Measurements from ENCODE around the gene MARCHF10.
"Not testable (repeated sequence)": the region's sequence is repeated elsewhere in the genome, so short reads cannot be mapped to it uniquely, and the experiment has no call there.

Gene MARCHF10, protein sequence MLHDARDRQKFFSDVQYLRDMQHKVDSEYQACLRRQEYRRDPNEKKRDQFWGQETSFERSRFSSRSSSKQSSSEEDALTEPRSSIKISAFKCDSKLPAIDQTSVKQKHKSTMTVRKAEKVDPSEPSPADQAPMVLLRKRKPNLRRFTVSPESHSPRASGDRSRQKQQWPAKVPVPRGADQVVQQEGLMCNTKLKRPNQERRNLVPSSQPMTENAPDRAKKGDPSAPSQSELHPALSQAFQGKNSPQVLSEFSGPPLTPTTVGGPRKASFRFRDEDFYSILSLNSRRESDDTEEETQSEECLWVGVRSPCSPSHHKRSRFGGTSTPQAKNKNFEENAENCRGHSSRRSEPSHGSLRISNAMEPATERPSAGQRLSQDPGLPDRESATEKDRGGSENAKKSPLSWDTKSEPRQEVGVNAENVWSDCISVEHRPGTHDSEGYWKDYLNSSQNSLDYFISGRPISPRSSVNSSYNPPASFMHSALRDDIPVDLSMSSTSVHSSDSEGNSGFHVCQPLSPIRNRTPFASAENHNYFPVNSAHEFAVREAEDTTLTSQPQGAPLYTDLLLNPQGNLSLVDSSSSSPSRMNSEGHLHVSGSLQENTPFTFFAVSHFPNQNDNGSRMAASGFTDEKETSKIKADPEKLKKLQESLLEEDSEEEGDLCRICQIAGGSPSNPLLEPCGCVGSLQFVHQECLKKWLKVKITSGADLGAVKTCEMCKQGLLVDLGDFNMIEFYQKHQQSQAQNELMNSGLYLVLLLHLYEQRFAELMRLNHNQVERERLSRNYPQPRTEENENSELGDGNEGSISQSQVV

DNA sequence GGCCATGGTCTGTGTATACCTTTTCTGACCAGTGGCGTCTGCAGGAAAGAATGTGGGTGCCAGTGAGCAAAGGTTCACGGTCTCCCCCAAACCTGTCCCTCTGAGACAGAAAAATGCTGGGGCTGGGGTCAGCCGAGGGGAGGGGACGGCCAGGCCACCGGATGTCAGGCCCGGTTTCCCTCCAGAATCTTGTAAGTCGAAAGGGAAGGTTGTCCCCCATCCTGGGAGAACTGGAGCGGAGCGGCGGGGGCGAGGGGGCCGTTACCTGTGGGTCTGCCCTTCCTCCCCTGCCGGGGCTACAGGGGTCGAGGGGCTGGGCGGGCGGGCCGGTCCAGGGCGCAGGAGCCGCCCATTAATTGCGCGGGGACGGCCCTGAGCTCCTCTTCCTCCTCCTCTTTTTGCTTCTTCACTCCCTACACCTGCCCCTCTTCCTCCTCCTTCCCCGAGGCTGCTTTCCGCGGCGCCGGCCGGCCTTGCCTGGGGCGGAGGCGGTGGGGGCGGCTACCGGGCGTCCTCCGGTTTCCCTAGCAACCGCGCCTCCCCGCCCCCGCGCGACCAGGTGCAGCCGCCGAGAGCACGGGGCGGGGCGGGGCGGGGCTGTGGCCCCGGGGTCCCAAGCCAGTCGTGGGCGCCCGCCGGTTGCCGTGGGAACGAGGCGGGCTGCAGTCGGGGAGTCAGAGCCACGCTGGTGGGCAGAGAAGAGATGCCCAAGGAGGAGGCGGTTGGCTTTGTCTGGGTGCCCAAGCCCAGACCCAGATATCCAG is at the start of gene MARCHF10:
Gene MARCHF10, minus strand, starts transcription at position 503 of the 764 bp plus-strand sequence. CDS start 6,579 bp downstream, outside the sequence.
- DNase-seq = peak; percentile 42

DNA sequence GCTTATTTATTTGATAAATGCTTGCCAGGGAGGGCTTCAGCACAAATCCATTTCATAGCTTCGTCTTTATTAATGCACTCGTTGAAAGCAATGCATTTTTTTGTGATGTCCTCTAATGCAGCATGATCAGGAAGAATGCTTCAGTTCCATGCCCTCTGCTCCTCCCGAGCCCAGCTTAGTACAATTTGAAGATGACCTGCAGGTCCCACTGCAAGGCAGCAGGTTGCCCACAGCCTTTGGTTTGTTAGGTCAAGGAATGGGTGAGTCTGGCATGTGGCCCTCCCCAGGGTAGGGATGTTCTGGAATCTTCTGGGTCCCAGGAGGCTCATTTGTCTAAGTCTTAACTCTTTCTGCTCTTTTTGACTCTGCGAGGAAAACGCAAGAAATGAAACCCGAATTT is 49.4 kb upstream of the MARCHF10 start:
- DNase-seq = no peak

DNA sequence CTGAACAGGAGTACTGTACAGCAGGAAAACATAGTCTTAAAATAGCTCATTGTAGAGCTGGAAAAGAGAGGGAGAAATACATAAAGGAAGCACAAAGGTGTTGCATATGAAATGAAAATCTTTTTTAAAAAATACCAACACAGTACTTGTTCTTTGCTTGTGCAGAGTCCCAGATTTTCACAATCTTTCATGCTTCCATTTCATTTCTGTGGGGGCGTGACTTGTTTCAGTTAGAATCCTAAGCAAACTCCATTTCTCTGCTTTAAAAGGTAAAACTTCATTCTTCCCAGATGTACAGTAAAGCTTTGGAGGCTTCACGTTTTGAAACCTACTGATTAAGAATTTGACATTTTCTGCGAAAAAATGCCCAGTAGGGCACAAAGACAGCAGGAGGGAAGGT is 48.5 kb upstream of the MARCHF10 start:
- no peak for DNase-seq

DNA sequence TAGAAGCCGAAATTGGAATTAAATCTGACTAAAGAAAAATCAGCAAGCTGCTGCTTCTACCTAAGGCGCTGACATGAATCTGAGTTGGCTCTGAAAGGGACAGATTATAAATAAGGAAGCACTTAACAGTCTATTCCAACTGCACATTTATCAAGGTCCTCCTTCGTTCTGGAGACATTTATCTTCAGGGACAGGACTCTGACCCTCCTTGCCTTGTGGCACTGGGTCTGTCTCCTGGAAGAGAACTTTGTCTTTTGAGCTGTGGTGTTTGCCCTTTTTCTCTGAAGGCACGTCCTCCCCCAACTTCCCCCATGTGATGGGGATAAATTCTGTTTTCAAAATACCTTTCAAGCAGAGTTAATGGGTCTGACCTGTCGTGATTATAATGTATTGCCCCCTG is 47.0 kb upstream of the MARCHF10 start:
- DNase-seq = no peak

DNA sequence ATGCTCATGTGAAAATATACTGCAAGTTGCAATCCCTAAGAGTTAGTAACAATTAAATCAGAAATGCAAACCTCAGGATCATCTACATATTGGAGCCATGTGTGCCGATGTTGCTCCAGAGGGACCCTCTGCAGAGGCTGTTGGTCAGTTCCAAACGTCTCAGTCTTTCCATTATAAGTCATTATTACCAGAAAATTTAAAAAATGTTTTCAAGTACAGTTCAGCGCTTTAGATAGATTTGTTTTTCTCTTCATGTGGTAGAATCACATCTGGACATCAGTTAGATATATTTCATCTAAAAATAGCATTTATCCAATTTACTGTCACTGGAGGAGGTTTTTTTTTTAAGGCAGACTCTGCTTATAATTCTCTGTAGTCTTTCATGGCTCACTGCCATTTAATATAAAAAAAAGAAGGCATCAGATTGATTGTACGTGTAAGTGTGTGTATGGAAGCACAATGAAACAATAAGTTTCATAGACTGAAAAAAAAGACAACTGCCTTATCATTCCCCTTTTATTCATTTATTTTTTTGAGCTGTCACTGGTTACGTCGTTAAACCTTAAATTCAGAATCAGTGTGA is 46.1 kb upstream of the MARCHF10 start:
- no peak for DNase-seq

DNA sequence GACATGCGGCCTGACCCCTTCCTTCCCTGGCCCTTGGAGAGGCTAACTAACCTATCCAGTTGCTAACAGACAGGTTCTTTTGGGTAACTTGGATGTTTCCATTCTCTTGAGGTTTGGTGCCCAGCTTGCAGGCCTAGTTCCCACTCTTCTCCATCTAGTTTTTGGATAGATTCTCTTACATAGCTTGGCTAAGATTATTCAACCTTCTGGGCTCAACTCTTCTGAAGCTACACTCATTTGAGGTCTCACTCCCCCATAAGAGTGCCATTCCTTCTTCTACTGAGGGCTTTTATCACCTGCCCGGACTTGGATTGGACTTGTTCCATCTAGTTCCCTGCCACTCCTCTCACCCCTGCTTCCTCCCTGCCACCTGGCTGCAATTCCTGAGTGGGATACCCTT is 44.1 kb upstream of the MARCHF10 start:
- DNase-seq = no peak

DNA sequence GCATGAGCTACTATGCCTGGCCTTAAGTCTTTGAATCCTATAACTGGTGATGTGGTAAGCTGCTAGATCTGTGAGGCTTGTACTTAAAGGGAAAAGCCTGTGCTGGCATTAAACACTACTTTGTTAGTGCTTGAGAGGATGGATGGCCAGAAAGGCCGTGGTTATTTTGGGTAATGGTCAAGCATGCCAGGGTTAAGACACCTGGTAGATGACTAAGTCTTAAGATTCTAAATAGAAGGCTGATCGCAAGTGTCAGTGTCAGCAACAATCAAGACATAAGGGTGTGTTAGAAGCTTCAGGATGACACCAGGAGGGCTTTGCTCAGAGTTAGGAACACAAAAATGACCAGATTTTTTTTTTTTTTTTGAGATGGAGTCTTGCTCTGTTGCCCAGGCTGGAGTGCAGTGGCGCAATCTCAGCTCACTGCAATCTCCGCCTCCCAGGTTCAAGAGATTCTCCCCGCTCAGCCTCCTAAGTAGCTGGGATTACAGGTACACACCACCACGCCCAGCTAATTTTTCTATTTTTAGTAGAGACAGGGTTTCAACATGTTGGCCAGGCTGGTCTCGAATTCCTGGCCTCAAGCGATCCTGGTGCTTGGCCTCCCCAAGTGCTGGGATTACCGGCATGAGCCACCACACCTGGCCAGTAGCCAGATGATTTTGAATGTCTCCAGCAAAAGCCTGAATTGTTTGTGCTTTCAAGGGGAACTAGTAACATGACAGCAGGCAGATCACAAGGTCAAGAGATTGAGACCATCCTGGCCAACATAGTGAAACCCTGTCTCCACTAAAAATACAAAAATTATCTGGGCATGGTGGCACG is 41.7 kb upstream of the MARCHF10 start:
- DNase-seq = not testable (repeated sequence)

DNA sequence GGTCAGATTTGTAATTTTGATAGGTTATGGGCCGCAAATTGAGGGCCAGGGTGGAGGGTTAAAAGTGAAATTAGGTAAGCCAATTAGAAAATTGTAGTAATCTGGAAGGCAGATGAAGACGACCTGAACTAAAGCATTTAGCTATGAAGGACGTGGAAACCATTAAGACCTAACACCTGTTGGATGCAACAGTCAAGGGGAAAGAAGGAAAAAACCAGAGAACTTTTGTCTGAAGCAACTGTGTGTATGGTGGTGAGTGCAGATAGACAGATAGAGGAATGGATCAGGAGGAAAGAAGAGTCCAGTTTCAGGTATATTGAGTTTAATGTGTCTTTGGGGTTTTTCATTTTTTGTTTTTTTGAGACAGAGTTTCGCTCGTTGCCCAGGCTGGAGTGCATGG is 40.2 kb upstream of the MARCHF10 start:
- no peak for DNase-seq

DNA sequence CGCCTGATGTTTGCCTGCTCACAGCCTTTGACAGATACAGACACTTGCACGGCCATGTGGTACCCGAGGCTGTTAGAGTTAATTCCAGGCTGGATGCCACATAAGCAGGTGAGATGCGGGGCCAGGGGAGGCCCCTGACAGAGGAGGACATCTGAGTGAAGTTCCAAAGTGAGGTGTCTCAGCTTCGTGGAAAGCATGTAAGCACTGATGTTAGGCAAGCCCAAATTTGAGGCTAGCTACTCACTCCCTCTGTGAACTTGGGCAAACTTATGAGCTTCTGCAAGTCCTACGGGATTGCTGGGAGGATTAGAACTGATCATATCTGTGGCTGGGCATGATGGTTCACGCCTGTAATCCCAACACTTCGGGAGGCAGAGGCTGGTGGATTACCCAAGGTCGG is 39.3 kb upstream of the MARCHF10 start:
- no peak for DNase-seq

DNA sequence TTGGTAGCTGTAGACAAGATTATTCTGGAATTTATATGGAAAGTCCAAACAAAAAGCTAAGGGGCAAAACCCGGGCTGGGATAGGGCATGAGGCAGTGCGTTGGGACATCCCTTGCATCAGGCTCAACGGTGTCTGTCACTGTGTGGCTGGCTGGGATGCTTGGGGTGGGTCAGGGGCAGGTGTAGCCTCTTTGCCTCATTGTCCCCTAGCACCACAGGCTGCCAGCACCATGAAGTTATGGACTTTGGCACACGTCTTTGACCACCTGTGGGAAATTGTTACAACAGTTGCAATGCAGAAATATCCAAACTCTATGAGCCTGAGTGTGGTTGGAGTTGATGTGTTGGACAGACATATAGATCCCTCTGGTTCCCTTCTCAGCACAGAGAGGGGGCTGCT is 32.8 kb upstream of the MARCHF10 start:
- DNase-seq = no peak

DNA sequence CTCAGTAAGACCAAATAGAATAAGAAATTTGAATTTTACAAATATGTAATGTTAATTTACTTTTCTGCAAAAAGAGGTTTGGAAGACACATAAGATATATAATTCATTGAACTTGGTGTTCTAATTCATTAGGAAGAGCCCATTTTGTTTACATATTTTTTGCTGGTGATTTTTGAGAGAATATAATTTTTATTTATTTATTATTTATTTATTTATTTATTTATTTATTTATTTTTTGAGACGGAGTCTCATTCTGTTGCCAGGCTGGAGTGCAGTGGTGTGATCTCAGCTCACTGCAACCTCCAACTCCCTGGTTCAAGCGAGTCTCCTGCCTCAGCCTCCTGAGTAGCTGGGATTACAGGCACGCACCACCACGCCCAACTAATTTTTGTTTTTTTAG is 25.7 kb upstream of the MARCHF10 start:
- not testable (repeated sequence) for DNase-seq

DNA sequence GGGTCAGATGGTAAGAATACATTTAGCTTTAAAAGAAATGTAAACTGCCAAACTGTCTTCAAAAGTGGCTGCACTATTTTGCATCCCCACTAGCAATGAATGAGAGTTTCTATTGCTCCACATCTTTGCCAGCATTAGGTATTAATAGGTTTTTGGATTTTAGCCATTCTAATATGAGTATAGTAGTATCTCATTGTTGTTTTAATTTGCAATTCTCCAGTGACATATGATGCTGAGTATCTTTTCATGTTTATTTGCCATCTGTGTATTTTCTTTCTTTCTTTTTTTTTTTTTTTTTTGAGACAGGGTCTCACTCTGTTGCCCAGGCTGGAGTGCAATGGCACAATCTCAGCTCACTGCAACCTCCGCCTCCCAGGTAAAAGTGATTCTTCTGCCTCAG is 24.3 kb upstream of the MARCHF10 start:
- DNase-seq = no peak

DNA sequence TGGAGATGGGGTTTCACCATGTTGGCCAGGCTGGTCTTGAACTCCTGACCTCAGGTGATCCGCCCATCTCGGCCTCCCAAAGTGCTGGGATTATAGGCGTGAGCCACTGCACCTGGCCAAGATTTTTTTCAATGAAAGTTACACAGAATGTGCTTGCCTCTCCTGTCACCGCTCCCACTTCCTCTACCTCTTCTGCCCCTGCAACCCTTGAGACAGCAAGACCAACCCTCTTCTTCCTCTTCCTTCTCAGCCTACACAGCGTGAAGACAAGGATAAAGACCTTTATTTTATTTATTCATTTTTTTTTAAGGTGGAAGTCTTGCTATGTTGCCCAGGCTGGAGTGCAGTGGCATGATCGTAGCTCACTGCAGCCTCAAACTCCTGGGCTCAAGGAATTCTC is 23.0 kb upstream of the MARCHF10 start:
- DNase-seq = not testable (repeated sequence)

DNA sequence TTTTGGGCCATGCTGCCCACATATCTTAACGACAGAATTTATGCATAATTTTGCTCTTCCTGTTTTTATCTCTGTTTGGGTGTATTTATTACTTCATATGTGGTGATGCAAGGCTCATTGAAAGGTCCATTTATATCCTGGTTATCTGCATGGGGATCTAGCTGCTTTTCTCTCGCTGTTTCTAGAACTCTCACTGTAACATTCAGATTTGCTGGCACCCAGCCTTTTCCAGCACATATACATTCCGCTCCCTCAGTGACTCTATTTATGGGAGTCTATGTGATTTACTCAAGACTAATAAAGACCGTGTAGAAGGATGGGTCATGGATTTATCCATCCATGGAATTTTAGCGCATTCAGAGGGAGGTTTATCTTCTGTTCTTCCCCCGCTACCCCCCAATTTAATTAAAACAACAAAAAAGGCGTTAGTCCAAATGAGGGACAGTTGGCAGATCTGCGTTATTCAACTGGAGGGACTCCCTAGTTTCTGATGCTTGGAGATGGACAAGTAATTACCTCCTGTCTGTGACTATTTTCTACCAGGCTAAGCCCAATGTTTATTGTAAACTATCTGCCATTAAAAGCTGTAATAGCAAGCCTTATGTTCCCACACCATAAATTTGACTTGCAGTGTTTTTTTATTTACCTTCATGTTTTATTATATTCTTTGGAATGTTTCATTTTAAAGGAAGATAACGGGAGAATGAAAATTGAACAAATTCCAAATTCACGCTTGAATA is 19.8 kb upstream of the MARCHF10 start:
- no peak for DNase-seq

DNA sequence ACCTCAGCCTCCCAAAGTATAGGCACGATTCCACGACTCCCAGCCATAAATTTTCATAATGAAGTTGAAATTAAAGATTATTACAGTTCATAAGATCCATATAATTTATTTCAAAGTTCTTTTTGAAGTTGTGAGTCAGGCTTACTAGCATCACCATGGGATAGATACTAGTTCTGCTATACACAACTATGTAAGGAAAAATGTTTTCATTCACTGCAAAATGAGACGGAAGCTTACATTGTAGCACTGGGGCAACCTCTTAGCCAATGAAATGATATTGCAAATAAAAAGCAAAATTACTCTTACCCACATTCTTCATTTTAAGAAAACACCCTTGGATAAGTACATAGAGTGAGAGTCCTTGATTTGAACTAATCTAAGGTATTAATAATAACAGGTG is 18.8 kb upstream of the MARCHF10 start:
- no peak for DNase-seq

DNA sequence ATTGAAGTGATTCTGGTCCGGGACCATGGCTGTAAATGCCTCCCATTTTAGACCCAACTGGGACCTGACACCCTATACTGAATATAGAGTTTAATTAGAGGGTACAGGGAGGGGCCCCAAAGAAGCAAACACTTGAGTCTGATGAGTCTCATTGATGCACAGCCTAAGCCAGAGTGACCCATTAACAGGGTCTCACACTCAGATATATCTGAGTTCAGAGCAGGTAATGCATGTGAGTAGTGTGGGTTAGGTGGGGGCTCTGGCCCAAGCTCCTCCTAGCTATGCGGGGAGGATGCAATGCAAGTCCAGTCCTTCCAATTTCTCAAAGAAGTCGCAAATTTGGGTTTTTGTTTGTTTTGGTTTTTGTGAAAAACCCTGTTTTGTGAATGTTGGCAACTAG is 17.1 kb upstream of the MARCHF10 start:
- no peak for DNase-seq

DNA sequence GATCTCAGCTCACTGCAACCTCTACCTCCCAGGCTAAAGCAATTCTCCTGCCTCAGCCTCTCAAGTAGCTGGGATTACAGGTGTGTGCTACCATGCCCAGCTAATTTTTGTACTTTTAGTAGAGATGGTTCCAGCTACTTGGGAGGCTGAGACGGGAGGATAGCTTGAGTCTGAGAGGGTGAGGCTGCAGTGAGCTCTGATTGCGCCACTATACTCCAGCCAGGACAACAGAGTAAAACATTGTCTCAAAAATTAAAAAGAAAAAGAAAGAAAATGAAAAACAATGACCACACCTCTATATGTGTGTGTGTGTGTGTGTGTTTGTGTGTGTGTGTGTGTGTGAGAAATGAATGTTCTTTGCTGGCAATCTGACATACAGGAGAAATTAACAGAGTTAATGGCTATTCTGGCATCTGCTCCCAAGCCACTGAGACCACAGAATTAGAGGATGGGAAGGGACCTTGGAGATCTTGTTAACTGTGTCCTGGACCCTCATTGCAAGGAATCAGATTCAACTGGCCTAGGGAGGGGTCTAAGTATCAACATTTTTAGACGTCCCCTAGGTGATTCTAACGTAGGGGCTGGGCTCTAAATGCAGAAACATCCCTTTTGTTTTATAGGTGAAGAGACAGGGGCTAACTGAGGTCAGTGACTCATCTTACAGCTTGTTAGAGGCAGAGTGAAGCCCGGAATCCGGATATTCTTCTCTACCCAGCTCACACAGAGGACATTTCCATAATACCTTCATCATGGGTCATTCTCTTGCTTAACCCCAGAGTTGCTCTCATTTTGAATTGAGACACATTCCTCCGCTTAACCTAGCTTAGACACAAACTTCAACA is 16.4 kb upstream of the MARCHF10 start:
- DNase-seq = no peak

DNA sequence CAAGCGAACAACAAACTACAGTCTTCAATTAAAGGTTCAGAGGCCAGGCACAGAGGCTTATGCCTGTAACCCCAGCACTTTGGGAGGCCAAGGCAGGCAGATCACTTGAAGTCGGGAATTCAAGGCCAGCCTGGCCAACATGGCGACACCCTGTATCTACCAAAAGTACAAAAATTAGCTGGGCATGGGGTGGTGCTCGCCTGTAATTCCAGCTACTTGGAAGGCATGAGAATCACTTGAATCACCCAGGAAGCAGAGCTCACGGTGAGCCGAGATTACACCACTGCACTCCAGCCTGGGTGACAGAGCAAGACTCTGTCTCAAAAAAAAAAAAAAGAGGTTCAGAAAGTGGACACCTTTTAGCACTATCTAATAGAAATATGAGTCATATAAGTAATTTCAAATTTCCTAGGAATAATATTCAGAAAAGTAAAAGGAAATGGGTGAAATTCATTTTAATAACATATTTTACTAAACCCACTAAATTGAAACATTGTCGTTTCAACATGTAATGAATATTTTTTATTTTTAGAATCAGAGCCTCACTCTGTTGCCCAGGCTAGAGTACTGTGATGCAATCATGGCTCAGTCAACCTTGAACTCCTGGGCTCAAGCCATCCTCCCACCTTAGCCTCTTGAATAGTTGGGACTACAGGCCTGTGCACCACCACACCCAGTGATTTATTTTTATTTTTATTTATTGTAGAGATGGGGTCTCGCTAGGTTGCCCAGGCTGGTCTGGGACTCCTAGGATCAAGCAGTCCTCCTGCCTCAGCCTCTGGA is 15.2 kb upstream of the MARCHF10 start:
- DNase-seq = no peak

DNA sequence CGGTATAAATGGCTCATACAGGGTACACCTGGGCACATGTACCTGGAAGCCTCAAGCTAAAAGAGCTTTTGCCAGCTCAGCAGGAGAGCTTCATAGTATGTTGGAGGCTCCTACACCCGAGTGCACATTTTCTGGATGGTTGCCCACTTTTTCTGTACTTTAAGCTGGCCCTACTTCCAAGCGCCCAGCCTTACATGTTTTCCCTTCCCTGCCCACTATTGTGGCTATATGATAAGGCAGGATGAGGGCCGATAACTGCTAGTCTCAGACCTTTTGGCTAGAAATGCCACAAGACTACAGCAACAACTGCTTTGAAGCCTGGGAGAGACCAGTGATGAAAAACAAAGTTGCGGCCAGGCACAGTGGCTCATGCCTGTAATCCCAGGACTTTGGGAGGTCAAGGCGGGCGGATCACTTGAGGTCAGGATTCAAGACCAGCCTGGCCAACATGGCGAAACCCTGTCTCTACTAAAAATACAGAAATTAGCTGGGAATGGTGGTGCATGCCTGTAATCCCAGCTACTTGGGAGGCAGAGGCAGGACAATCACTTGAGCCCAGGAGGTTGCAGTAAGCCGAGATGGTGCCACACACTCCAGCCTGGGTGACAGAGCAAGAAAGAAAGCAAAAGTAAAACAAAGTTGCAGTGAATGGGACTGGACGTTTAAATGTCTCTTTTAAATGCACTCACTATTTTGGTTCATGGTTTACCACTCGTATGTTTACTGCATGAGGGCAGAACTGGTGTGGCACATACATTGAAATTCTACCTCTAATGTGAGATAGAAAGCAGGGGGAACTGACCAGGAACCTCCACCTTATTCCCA is 14.2 kb upstream of the MARCHF10 start:
- DNase-seq = no peak

Data from DMS153 (cell line).